Hematopoietic multipotent progenitor cell treated with erythropoietin and hydrocortisone succinate and interleukin-3 and kit ligand, for 6 days (in vitro differentiated cells): ENCODE data around the gene LRRC8C.
A peak's percentile ranks its signal among the peaks of the same experiment; 100 is the strongest.
"Not testable (repeated sequence)": the region's sequence is repeated elsewhere in the genome, so short reads cannot be mapped to it uniquely, and the experiment has no call there.

Experiments used
- DNase-seq: peaks from one replicate; pipeline ENCODE4 v3.0.0-alpha.2; 2015

The LRRC8C gene

GRCh38 chr1:89632657-89633247 lies at the start of gene LRRC8C:
Gene LRRC8C, plus strand, starts transcription at chr1:89633120. Its CDS starts 53,354 bp downstream, at chr1:89686474.
- peak; percentile 82 for DNase-seq

GRCh38 chr1:89584211-89584610 lies 48.7 kb upstream of the LRRC8C start:
- DNase-seq = no peak

GRCh38 chr1:89584781-89585180 lies 48.1 kb upstream of the LRRC8C start:
- no peak for DNase-seq

- DNase-seq = no peak
These were observed 45.2 kb upstream of the LRRC8C start for GRCh38 chr1:89587729-89588161.

- no peak for DNase-seq
These were observed 44.4 kb upstream of the LRRC8C start for GRCh38 chr1:89588480-89588879.

- no peak for DNase-seq
These were observed 43.4 kb upstream of the LRRC8C start for GRCh38 chr1:89589515-89589914.

GRCh38 chr1:89590341-89591080 lies 42.4 kb upstream of the LRRC8C start:
- DNase-seq = no peak

GRCh38 chr1:89592861-89593302 lies 40.0 kb upstream of the LRRC8C start:
- DNase-seq = not testable (repeated sequence)

GRCh38 chr1:89594096-89594740 lies 38.7 kb upstream of the LRRC8C start:
- no peak for DNase-seq

GRCh38 chr1:89596698-89597097 lies 36.2 kb upstream of the LRRC8C start:
- no peak for DNase-seq

- peak; percentile 73 for DNase-seq
These were observed 34.2 kb upstream of the LRRC8C start for GRCh38 chr1:89598450-89599331.

- DNase-seq = no peak
These were observed 33.6 kb upstream of the LRRC8C start for GRCh38 chr1:89599332-89599630.

GRCh38 chr1:89600451-89601224 lies 32.3 kb upstream of the LRRC8C start:
- DNase-seq = no peak

- no peak for DNase-seq
These were observed 30.0 kb upstream of the LRRC8C start for GRCh38 chr1:89602871-89603404.

GRCh38 chr1:89603651-89604413 lies 29.1 kb upstream of the LRRC8C start:
- no peak for DNase-seq

- DNase-seq = no peak
These were observed 28.5 kb upstream of the LRRC8C start for GRCh38 chr1:89604414-89604735.

GRCh38 chr1:89605692-89606091 lies 27.2 kb upstream of the LRRC8C start:
- DNase-seq = no peak

- DNase-seq = no peak
These were observed 26.5 kb upstream of the LRRC8C start for GRCh38 chr1:89606227-89606980.

GRCh38 chr1:89607156-89607555 lies 25.8 kb upstream of the LRRC8C start:
- no peak for DNase-seq

- DNase-seq = no peak
These were observed 25.2 kb upstream of the LRRC8C start for GRCh38 chr1:89607586-89608318.
